B cell (primary cell): ENCODE data around the gene GPER1. TPM values are rescaled to one million over a fixed set of nuclear protein-coding genes. Genes with fewer than 3 reads are reported as not detected.

Experiments
- ATAC-seq: fragments of 200-7000 bp; cut with Tn5 transposase; one replicate; pipeline ENCODE4 v1.10.0; 2021; ENCODE audit warnings: low read depth, mild to moderate bottlenecking, moderate number of reproducible peaks, moderate library complexity
- CTCF ChIA-PET: fragments of 350-600 bp; sonication (Branson Sonifier 250); formaldehyde crosslinking; loops from one replicate; lab custom pipeline; 2021; ENCODE audit warnings: antibody characterized with exemption, inconsistent platforms; lab: Charles Lee
- POLR2A ChIA-PET: fragments of 350-600 bp; sonication (Branson Sonifier 250); formaldehyde crosslinking; loops from one replicate; lab custom pipeline; 2021; ENCODE audit warnings: antibody characterized with exemption; lab: Charles Lee
- DNase-seq: peaks from one replicate; pipeline ENCODE4 v3.0.0; 2013
- H2AFZ ChIP-seq: 2 replicates; pipeline ENCODE4 v1.6.1; 2012; ENCODE audit warnings: mild to moderate bottlenecking, low read depth, low read length; ENCODE audit not compliant: insufficient read depth, poor library complexity, severe bottlenecking
- H3K27ac ChIP-seq, 2 donors: 1 replicate in 1 of 2; 2 replicates in 1 of 2; pipeline ENCODE4 v1.5.1; 2012 to 2013; ENCODE audit warnings: low read length in 2 of 2, mild to moderate bottlenecking in 2 of 2, moderate library complexity in 1 of 2
- H3K27me3 ChIP-seq, 4 experiments: fragments of 200-600 bp in 1 of 4; sonication (generic) in 1 of 4; replicated peaks in 1 of 4; 1 replicate in 2 of 4; 2 replicates in 2 of 4; pipeline versions ENCODE4 v1.6.1 to v1.7.0; 2013 to 2016; ENCODE audit warnings: low read length in 3 of 4, mild to moderate bottlenecking in 2 of 4, mixed read lengths in 1 of 4, moderate library complexity in 1 of 4; ENCODE audit not compliant: insufficient read depth in 4 of 4, control insufficient read depth in 3 of 4; ENCODE audit errors: control extremely low read depth in 1 of 4
- H3K36me3 ChIP-seq, 2 experiments: replicated peaks in 1 of 2; 1 replicate in 1 of 2; 2 replicates in 1 of 2; pipeline versions ENCODE4 v1.6.1 to v1.7.1; 2013; ENCODE audit warnings: low read length in 1 of 2; ENCODE audit not compliant: insufficient read depth in 2 of 2, control insufficient read depth in 1 of 2; ENCODE audit errors: control extremely low read depth in 1 of 2, extremely low read depth in 1 of 2
- H3K4me1 ChIP-seq, 2 donors: fragments of 200-600 bp in 1 of 2; sonication (generic) in 1 of 2; 1 replicate in 1 of 2; 2 replicates in 1 of 2; pipeline versions ENCODE4 v1.5.1 to v1.6.1; 2013 to 2017; ENCODE audit warnings: low read length in 2 of 2; ENCODE audit not compliant: control insufficient read depth in 2 of 2, insufficient read depth in 2 of 2
- H3K4me2 ChIP-seq: replicated peaks from 2 replicates; pipeline ENCODE3; 2012; ENCODE audit warnings: mild to moderate bottlenecking, low read depth, low read length; ENCODE audit not compliant: poor library complexity, severe bottlenecking
- H3K4me3 ChIP-seq, 5 experiments: fragments of 200-600 bp in 1 of 5; sonication (generic) in 1 of 5; 1 replicate in 3 of 5; 2 replicates in 2 of 5; pipeline versions ENCODE4 v1.5.1 to v1.7.0; 2011 to 2016; ENCODE audit warnings: low read length in 4 of 5, mild to moderate bottlenecking in 4 of 5, low read depth in 2 of 5, control low read depth in 1 of 5, moderate library complexity in 1 of 5; ENCODE audit not compliant: insufficient read depth in 1 of 5; ENCODE audit errors: control extremely low read depth in 1 of 5, extremely low read depth in 1 of 5
- H3K79me2 ChIP-seq: fragments of 200-600 bp; sonication (generic); one replicate; pipeline ENCODE4 v1.6.0; 2016; ENCODE audit warnings: low read length; ENCODE audit not compliant: control insufficient read depth, insufficient read depth
- H3K9ac ChIP-seq: fragments of 200-600 bp; sonication (generic); 2 replicates; pipeline ENCODE4 v1.6.1; 2017; ENCODE audit warnings: mild to moderate bottlenecking, low read length, moderate library complexity
- H3K9me3 ChIP-seq, 3 donors: one replicate each; pipeline versions ENCODE4 v1.6.1 to v1.7.1; 2013; ENCODE audit warnings: low read length in 2 of 3; ENCODE audit not compliant: control insufficient read depth in 2 of 3, insufficient read depth in 1 of 3; ENCODE audit errors: control extremely low read depth in 1 of 3
- H4K20me1 ChIP-seq: 2 replicates; pipeline ENCODE4 v1.6.0; 2012; ENCODE audit warnings: mild to moderate bottlenecking, low read length; ENCODE audit not compliant: insufficient read depth, control insufficient read depth, poor library complexity, severe bottlenecking
- H3K27ac Mint-ChIP-seq: one replicate; pipeline ENCODE4 v1.8.0; 2021; ENCODE audit warnings: mixed read lengths
- H3K27me3 Mint-ChIP-seq: one replicate; pipeline ENCODE4 v1.8.0; 2021; ENCODE audit warnings: mixed read lengths
- H3K4me1 Mint-ChIP-seq: one replicate; pipeline ENCODE4 v1.8.0; 2021; ENCODE audit warnings: mixed read lengths
- H3K4me3 Mint-ChIP-seq: one replicate; pipeline ENCODE4 v1.8.0; 2021; ENCODE audit warnings: mixed read lengths
- H3K9me3 Mint-ChIP-seq: one replicate; pipeline ENCODE4 v1.8.0; 2022; ENCODE audit warnings: mixed read lengths; ENCODE audit not compliant: insufficient read depth
- EZH2 ChIP-seq: IDR thresholded peaks from 2 replicates; pipeline ENCODE4 v1.6.1; 2012; ENCODE audit warnings: borderline replicate concordance, low read depth, mild to moderate bottlenecking, moderate library complexity, low read length; ENCODE audit not compliant: insufficient read depth, poor library complexity, severe bottlenecking
- WGBS: methylation state at CpG from one replicate; pipeline ENCODE4 v1.1.5; 2013; ENCODE audit warnings: missing lambda C conversion rate; ENCODE audit not compliant: insufficient coverage; 5-methylcytosine and 5-hydroxymethylcytosine counted together
- intact Hi-C: fragments of 100-400 bp; cut with micrococcal nuclease; formaldehyde crosslinking; loops from one replicate; pipeline ENCODE4 v1.10.0; 2022
- polyA plus RNA-seq: library from polyadenylated mRNA; depleted of rRNA; stranded (reverse); fragments of >200 nt; gene quantifications from 2 replicates; pipeline ENCODE4 v1.2.3, GENCODE V29; 2012
- total RNA-seq, 2 donors: library from RNA; stranded (reverse); fragments of 120-200 nt in 1 of 2; gene quantifications; 1 replicate in 1 of 2; 2 replicates in 1 of 2; pipeline versions ENCODE4 v1.2.3 to v1.2.4, GENCODE V29; 2013 to 2022
- TF ChIP-seq, protein P1 (sequence below): fragments of 200-600 bp; IDR thresholded peaks from one replicate; pipeline ENCODE4 v1.8.0; 2022; ENCODE audit warnings: antibody characterized with exemption, mild to moderate bottlenecking

The GPER1 gene
- total and polyA plus RNA-seq, 2 donors (not counting 1 experiment from before 2014, with no cell fraction given), result 3.2 to 21.3 TPM

DNA sequence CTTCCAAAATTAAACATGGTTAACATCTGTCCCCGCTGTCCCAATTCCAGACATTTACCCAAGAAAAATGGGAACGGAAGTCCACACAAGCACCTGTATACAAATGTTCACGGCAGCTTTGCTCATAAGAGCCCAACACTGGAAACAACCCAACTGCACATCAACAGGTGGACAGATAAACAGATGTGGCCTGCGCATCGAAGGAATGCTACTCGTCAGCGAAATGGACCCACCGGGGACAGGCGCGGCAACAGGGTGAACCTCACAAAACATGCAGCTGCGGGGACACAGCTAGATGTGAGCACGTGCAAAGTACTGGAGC, 22.7 kb upstream of the GPER1 start:
- H3K9me3 ChIP-seq, result peaks cover 0 to 14% (median 0%) of the 10 kb centered on the region in 3 donors
- ChIA-PET POLR2A (interaction anchor here (0.7 to 4.4 kb wide), 9 partner anchors 10 to 74 kb away, joined by 3 to 47 read pairs (median 3); no protein-coding TSS in a partner anchor), CTCF (interaction anchor here (0.6 to 16.5 kb wide), 35 partner anchors 9 to 370 kb away, joined by 3 to 496 read pairs (median 6); partner anchors contain the start of genes COX19 and GPR146)
- H3K4me1 Mint-ChIP-seq, result peaks cover 47% of the 10 kb centered on the region
- H3K4me2 ChIP-seq, result peak overlapping the region; percentile 87
- peak overlapping the region in 1 of 5 experiments; percentile 47 for H3K4me3 ChIP-seq
- H3K4me1 ChIP-seq, result peaks cover 34 to 46% of the 10 kb centered on the region in 2 donors
- no peak for ATAC-seq
- no peak overlapping the region for H3K9ac ChIP-seq
- 75% methylated on average over 11 of the region's 12 CpGs for WGBS
- no peak for DNase-seq
- no peak overlapping the region for H2AFZ ChIP-seq
- no peaks in the 10 kb centered on the region for H3K79me2 ChIP-seq
- H3K9me3 Mint-ChIP-seq, result no peaks in the 10 kb centered on the region
- peak overlapping the region; percentile 80 for H3K4me3 Mint-ChIP-seq
- peaks cover 18% of the 10 kb centered on the region for H3K27me3 Mint-ChIP-seq
- peak overlapping the region; percentile 57 for H3K27ac Mint-ChIP-seq
- TF ChIP-seq, protein P1, sequence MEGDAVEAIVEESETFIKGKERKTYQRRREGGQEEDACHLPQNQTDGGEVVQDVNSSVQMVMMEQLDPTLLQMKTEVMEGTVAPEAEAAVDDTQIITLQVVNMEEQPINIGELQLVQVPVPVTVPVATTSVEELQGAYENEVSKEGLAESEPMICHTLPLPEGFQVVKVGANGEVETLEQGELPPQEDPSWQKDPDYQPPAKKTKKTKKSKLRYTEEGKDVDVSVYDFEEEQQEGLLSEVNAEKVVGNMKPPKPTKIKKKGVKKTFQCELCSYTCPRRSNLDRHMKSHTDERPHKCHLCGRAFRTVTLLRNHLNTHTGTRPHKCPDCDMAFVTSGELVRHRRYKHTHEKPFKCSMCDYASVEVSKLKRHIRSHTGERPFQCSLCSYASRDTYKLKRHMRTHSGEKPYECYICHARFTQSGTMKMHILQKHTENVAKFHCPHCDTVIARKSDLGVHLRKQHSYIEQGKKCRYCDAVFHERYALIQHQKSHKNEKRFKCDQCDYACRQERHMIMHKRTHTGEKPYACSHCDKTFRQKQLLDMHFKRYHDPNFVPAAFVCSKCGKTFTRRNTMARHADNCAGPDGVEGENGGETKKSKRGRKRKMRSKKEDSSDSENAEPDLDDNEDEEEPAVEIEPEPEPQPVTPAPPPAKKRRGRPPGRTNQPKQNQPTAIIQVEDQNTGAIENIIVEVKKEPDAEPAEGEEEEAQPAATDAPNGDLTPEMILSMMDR, result no peak
- TF ChIP-seq EZH2, result no peak
- H4K20me1 ChIP-seq, result peaks cover 41% of the 10 kb centered on the region
- intact Hi-C loops, result loop anchor here (1.0 to 10.0 kb wide), 6 partner anchors 21 to 150 kb away; partner anchors contain the start of gene GPR146
- H3K27me3 ChIP-seq, result peaks cover 0 to 37% (median 15%) of the 10 kb centered on the region in 4 experiments
- H3K36me3 ChIP-seq, result no peaks in the 10 kb centered on the region
- no peak overlapping the region for H3K27ac ChIP-seq

- Mint-ChIP-seq H3K9me3 (no peaks in the 10 kb centered on the region), H3K27ac (peak overlapping the region; percentile 57), H3K4me3 (peak overlapping the region; percentile 80), H3K27me3 (peaks cover 18% of the 10 kb centered on the region), H3K4me1 (peaks cover 42% of the 10 kb centered on the region)
- H3K9ac ChIP-seq, result peak overlapping the region; percentile 56
- peaks cover 36% of the 10 kb centered on the region for H4K20me1 ChIP-seq
- ATAC-seq (peak; percentile 68), DNase-seq (peak; percentile 88)
- peaks cover 0 to 32% (median 13%) of the 10 kb centered on the region in 4 experiments for H3K27me3 ChIP-seq
- no peaks in the 10 kb centered on the region for H3K36me3 ChIP-seq
- TF ChIP-seq EZH2, result no peak
- TF ChIP-seq, protein P1, result peak; percentile 90
- peaks cover 29 to 41% of the 10 kb centered on the region in 2 donors for H3K4me1 ChIP-seq
- H3K4me2 ChIP-seq, result peak overlapping the region; percentile 87
- CTCF ChIA-PET, result interaction anchor here (0.6 to 16.5 kb wide), 38 partner anchors 10 to 369 kb away, joined by 3 to 496 read pairs (median 6); partner anchors contain the start of genes COX19 and GPR146
- intact Hi-C loops, result loop anchor here (1.0 to 10.0 kb wide), 6 partner anchors 21 to 151 kb away; partner anchors contain the start of gene GPR146
- peaks cover 0 to 13% (median 0%) of the 10 kb centered on the region in 3 donors for H3K9me3 ChIP-seq
- POLR2A ChIA-PET, result interaction anchor here (0.7 to 4.4 kb wide), 9 partner anchors 9 to 74 kb away, joined by 3 to 47 read pairs (median 3); no protein-coding TSS in a partner anchor
- no peak overlapping the region for H3K27ac ChIP-seq
- H3K4me3 ChIP-seq, result peak overlapping the region in 3 of 5 experiments; percentile 12 to 47 (median 31)
- H2AFZ ChIP-seq, result no peak overlapping the region
- 9% methylated on average over 47 of the region's 48 CpGs for whole genome bisulfite sequencing
- no peaks in the 10 kb centered on the region for H3K79me2 ChIP-seq
Measured at GRCh38 chr7:1065585-1066241, 22.2 kb upstream of the GPER1 start.
